Retinal pigment epithelial cell (primary cell): ENCODE results near the gene SEMA5A.

Experiments used
- DNase-seq: peaks from one replicate; pipeline ENCODE4 v3.0.0-alpha.2; 2010; ENCODE audit warnings: low read depth
- H3K4me3 ChIP-seq: 2 replicates; pipeline ENCODE4 v1.5.1; 2011; ENCODE audit warnings: mild to moderate bottlenecking, low read length, control low read depth, moderate library complexity
- CTCF ChIP-seq: conservative IDR thresholded peaks from 2 replicates; pipeline ENCODE4 v1.5.1; 2011; ENCODE audit warnings: low read depth, low read length, control low read depth, inconsistent platforms

The SEMA5A gene

GRCh38 chr5:9496801-9497200 is 49.1 kb downstream of the SEMA5A start:
- no peak for TF ChIP-seq CTCF
- no peak overlapping the region for H3K4me3 ChIP-seq
- DNase-seq = no peak

- no peak for TF ChIP-seq CTCF
- DNase-seq = no peak
- H3K4me3 ChIP-seq = no peak overlapping the region
Observed at GRCh38 chr5:9495121-9495520, 50.8 kb downstream of the SEMA5A start.

- no peak overlapping the region for H3K4me3 ChIP-seq
- no peak for TF ChIP-seq CTCF
- no peak for DNase-seq
Observed at GRCh38 chr5:9494301-9494700, 51.6 kb downstream of the SEMA5A start.

GRCh38 chr5:9490494-9491097 is 55.3 kb downstream of the SEMA5A start:
- no peak overlapping the region for H3K4me3 ChIP-seq
- no peak for TF ChIP-seq CTCF
- DNase-seq = no peak

- H3K4me3 ChIP-seq = no peak overlapping the region
- TF ChIP-seq CTCF = no peak
- DNase-seq = no peak
Observed at GRCh38 chr5:9483779-9484178, 62.1 kb downstream of the SEMA5A start.

- no peak overlapping the region for H3K4me3 ChIP-seq
- TF ChIP-seq CTCF = no peak
- DNase-seq = no peak
Observed at GRCh38 chr5:9483243-9483642, 62.6 kb downstream of the SEMA5A start.

- H3K4me3 ChIP-seq = no peak overlapping the region
- DNase-seq = no peak
- no peak for TF ChIP-seq CTCF
Observed at GRCh38 chr5:9482381-9482780, 63.5 kb downstream of the SEMA5A start.
